Fibroblast of lung (primary cell): ENCODE data around the gene SPTBN1.

Source experiments
- EZH2 ChIP-seq: IDR thresholded peaks from 2 replicates; pipeline ENCODE4 v1.5.1; 2012; ENCODE audit warnings: low read length, control low read depth, mild to moderate bottlenecking; ENCODE audit errors: missing control alignments
- TF ChIP-seq, protein P1 (sequence below), 2 donors: IDR thresholded peaks in 1 of 2; conservative IDR thresholded peaks in 1 of 2; 1 replicate in 1 of 2; 2 replicates in 1 of 2; pipeline ENCODE4 v1.5.1; 2011 to 2012; ENCODE audit warnings: low read length in 2 of 2, control low read depth in 1 of 2, inconsistent platforms in 1 of 2, low read depth in 1 of 2, mild to moderate bottlenecking in 1 of 2

DNA sequence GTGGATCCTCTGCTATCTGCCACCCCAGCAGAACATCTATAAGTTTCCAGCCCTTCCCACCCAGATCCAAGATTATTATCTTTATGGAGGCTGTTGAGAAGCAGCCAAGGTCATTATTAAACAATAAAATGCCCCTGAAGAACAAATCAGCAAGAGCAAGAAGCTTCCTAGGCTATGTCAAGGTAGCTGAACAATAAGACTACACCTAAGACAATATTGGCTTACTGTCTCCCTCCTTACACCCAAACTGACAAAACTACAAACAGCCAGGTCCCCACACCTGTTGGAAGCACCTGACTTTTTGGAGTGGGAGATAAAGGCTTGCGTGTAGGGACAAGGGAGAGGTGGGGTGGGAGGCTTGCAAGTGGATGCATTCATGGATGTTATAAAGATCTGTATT is 128.5 kb downstream of the SPTBN1 start:
- TF ChIP-seq, protein P1, sequence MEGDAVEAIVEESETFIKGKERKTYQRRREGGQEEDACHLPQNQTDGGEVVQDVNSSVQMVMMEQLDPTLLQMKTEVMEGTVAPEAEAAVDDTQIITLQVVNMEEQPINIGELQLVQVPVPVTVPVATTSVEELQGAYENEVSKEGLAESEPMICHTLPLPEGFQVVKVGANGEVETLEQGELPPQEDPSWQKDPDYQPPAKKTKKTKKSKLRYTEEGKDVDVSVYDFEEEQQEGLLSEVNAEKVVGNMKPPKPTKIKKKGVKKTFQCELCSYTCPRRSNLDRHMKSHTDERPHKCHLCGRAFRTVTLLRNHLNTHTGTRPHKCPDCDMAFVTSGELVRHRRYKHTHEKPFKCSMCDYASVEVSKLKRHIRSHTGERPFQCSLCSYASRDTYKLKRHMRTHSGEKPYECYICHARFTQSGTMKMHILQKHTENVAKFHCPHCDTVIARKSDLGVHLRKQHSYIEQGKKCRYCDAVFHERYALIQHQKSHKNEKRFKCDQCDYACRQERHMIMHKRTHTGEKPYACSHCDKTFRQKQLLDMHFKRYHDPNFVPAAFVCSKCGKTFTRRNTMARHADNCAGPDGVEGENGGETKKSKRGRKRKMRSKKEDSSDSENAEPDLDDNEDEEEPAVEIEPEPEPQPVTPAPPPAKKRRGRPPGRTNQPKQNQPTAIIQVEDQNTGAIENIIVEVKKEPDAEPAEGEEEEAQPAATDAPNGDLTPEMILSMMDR (conservative IDR thresholded peaks at IDR 0.05 in 1 of 2, IDR thresholded peaks at IDR 0.05 in 1 of 2; ENCODE audit: low read depth in 1 of 2, low read length in 2 of 2) = no peak
- TF ChIP-seq EZH2 = no peak
